GM13976 (cell line): ENCODE results near the gene SSBP1.
"Not testable (repeated sequence)": the region's sequence is repeated elsewhere in the genome, so short reads cannot be mapped to it uniquely, and the experiment has no call there.

Experiments used
- DNase-seq: peaks from one replicate; pipeline ENCODE4 v3.0.0; 2012; ENCODE audit warnings: low spot score
- in situ Hi-C: fragments of 300-500 bp; cut with MboI; formaldehyde crosslinking; loops from one replicate; pipeline ENCODE4 v1.12.0; 2022; ENCODE audit warnings: low sequenced_read_pairs, mixed read lengths, inconsistent platforms; ENCODE audit not compliant: unreplicated experiment
- TF ChIP-seq, protein P1 (sequence below): IDR thresholded peaks from 2 replicates; pipeline ENCODE4 v1.5.1; 2012; ENCODE audit warnings: borderline replicate concordance, mild to moderate bottlenecking; ENCODE audit not compliant: insufficient read depth; ENCODE audit errors: extremely low read depth, missing control alignments, control extremely low read depth

SSBP1 gene

DNA sequence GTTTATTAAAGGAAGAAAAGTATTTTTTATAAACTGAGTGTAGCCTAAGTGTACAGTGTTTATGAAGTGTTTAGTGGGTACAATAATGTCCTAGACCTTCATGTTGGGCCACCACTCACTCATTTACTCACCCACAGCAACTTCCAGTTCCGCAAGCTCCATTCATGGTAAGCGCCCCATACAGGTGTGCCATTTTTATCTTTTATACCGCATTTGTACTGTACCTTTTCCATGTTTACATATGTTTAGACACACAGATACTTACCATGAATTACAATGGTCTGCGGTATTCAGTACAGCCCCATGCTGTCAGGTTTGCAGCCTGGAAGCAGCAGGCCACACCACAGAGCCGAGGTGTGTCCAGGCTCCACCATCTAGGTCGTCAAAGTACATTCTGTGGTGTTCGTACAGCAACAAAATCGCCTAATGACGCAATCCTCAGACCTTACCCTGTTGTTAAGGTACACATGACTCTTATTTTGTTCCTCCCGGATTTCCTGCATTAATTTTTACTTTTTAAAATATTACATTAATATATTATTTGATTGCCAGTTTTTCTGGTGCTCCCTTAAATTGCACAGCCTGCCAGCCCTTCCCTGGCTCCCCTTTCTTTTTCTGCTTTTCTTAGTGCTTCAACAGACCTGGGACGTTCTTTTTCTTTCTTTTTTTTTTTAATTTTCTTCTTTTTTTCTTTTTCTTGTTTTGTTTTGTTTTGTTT lies 881 bp upstream of the SSBP1 start:
- in situ Hi-C loops: loop anchor here (10.0 kb wide), 1 partner anchor 82 kb away; no protein-coding TSS in a partner anchor
- peak; percentile 22 for DNase-seq
- TF ChIP-seq, protein P1, sequence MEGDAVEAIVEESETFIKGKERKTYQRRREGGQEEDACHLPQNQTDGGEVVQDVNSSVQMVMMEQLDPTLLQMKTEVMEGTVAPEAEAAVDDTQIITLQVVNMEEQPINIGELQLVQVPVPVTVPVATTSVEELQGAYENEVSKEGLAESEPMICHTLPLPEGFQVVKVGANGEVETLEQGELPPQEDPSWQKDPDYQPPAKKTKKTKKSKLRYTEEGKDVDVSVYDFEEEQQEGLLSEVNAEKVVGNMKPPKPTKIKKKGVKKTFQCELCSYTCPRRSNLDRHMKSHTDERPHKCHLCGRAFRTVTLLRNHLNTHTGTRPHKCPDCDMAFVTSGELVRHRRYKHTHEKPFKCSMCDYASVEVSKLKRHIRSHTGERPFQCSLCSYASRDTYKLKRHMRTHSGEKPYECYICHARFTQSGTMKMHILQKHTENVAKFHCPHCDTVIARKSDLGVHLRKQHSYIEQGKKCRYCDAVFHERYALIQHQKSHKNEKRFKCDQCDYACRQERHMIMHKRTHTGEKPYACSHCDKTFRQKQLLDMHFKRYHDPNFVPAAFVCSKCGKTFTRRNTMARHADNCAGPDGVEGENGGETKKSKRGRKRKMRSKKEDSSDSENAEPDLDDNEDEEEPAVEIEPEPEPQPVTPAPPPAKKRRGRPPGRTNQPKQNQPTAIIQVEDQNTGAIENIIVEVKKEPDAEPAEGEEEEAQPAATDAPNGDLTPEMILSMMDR: no peak

DNA sequence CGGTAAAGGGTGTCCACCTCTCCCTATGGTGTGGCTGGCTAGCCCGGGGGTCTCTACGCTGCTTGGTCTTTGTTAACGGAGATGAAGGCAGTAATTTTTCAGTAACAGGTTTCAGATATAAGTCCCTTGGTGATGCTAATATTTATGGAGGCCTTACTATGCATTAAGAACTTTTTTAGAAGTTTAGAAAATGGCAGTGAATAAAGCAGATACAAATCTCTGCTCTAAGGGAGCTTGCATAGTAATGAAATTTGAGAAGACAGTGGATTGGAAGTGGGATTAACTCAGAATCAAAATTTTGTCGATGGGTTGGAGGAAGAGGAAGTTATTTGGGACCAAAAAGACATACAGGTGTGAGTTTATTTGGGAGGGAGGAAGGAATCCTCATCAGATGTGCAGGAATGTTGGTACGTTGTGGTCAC lies 445 bp downstream of the SSBP1 start:
- in situ Hi-C loops: loop anchor here (10.0 kb wide), 1 partner anchor 84 kb away; no protein-coding TSS in a partner anchor
- TF ChIP-seq, protein P1: no peak
- no peak for DNase-seq

DNA sequence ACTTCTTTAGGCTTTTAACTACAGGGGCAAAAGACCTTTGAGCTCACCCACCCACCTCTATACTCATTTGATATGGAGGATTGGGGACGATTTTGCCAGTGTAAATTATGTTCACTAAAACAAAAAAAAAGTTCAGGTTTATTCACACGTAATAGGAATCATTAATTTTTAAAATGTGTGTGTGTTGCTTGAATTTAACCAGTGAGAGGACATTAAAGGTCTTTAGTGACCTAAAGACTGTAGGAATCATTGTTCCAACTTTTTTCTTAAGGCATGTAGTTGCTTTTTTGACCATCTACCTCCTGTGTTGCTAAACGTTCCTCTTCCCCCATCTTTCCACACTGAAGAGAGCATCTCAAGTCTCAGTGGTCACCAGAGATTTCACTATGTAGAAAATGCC lies 1.1 kb downstream of the SSBP1 start:
- TF ChIP-seq, protein P1: no peak
- in situ Hi-C loops: loop anchor here (10.0 kb wide), 1 partner anchor 84 kb away; no protein-coding TSS in a partner anchor
- DNase-seq: no peak

DNA sequence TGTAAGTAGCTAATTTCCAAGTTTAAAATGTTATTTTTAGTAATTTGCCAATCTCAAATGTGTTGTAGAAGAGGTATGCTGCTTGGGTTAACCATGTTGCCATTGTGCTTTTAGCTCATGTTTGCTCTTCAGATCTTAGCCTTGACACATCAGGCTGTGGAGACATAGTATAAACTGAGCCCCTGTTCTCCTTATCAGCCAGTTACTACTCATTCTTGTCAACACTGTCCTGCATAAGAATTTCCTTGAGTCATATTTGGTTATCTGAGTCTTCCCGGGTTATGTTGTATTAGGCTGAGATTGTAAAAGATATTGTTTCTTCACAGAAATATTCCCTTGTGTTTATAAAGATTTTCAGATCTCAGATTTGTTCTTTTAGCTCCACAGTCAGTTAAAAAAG lies 4.1 kb downstream of the SSBP1 start:
- TF ChIP-seq, protein P1: no peak
- no peak for DNase-seq
- in situ Hi-C loops: no loop called here

DNA sequence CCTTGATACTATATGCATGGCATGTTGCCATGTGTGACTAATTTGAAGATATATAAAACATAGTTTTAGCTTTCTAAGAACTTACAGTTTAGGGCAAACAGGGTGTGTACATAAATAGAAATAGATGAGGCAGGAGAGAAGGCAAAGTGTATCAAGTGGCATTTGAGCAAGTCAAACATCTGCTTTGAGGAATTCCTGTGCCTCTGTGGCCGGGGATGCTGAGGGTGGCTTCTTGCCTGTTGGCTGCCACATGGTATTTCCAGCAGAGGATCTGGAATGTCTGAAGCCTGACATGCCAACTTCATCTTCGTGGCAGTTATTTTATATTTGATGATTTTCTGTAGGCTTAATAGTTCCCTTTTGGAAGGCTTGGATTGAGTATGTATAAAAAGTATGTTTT lies 6.0 kb downstream of the SSBP1 start:
- TF ChIP-seq, protein P1: no peak
- no peak for DNase-seq
- in situ Hi-C loops: no loop called here

DNA sequence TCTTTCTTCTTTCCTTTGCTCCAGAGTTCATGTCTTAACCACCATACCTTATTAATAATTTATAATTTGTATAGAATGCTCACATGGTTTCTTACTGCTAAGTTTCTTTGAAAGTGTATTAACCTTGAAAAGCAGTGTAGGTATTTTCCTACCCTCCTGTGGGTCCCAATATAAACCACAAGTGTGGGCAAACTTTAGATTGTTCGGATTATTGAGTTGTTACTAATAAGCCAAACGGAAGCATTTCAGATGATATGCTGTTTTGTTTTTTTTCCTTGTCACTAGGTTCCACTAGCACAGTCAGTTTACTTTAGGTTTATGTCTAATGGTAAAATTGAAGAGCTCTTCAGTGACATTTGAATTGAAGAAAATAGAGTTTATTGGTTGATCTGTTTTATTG lies 10.2 kb downstream of the SSBP1 start:
- no peak for DNase-seq
- TF ChIP-seq, protein P1: no peak
- in situ Hi-C loops: no loop called here

DNA sequence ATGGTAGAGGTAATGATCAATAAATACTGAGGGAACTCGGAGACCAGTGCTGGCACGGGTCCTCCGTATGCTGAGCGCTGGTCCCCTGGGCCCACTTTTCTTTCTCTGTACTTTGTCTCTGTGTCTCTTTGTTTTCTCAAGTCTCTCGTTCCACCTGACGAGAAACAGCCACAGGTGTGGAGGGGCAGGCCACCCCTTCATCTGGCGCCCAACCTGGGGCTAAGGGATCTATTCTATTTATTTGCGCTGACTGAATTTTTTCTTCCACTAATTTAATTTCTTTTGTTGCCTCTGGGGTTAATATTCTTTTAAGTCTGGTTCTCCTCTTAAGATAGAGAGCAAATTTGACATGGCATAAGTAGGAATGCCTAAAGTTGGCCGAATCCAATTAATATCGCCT lies 13.7 kb downstream of the SSBP1 start:
- in situ Hi-C loops, DNase-seq: not testable (repeated sequence)
